BJ (cell line): ENCODE data around the gene ADSS1. TPM values are rescaled to one million over a fixed set of nuclear protein-coding genes. Genes with fewer than 3 reads are reported as not detected.

ENCODE experiments used
- CTCF ChIA-PET: fragments of 350-600 bp; formaldehyde crosslinking; extraction: SDS; loops from one replicate; lab custom pipeline; 2021; ENCODE audit warnings: antibody characterized with exemption, inconsistent platforms; lab: Yijun Ruan, JAX
- POLR2A ChIA-PET: fragments of 300-600 bp; sonication (Branson Sonifier 250); formaldehyde crosslinking; extraction: SDS; loops from one replicate; lab custom pipeline; 2021; ENCODE audit warnings: antibody characterized with exemption; lab: Charles Lee
- DNase-seq: peaks from one replicate; pipeline ENCODE4 v3.0.0-alpha.2; 2011; ENCODE audit warnings: low read depth
- H3K27me3 ChIP-seq: 2 replicates; pipeline ENCODE4 v1.6.0; 2011; ENCODE audit warnings: low read length; ENCODE audit not compliant: control insufficient read depth, insufficient read depth
- H3K36me3 ChIP-seq: 2 replicates; pipeline ENCODE4 v1.5.1; 2011; ENCODE audit warnings: low read length; ENCODE audit not compliant: control insufficient read depth, insufficient read depth
- H3K4me3 ChIP-seq: 2 replicates; pipeline ENCODE4 v1.5.1; 2011; ENCODE audit warnings: low read depth, mild to moderate bottlenecking, control low read depth, low read length
- polyA plus RNA-seq: library from polyadenylated mRNA; depleted of rRNA; stranded (reverse); fragments of >200 nt; gene quantifications from 2 replicates; pipeline ENCODE4 v1.2.3, GENCODE V29; 2011
- TF ChIP-seq, protein P1 (sequence below): IDR thresholded peaks from 2 replicates; pipeline ENCODE4 v1.5.1; 2011; ENCODE audit warnings: low read depth, mild to moderate bottlenecking, control low read depth, inconsistent platforms, low read length, moderate library complexity; ENCODE audit not compliant: insufficient read depth

ADSS1 gene
- polyA plus RNA-seq, 1 experiment = 4.5 TPM

DNA sequence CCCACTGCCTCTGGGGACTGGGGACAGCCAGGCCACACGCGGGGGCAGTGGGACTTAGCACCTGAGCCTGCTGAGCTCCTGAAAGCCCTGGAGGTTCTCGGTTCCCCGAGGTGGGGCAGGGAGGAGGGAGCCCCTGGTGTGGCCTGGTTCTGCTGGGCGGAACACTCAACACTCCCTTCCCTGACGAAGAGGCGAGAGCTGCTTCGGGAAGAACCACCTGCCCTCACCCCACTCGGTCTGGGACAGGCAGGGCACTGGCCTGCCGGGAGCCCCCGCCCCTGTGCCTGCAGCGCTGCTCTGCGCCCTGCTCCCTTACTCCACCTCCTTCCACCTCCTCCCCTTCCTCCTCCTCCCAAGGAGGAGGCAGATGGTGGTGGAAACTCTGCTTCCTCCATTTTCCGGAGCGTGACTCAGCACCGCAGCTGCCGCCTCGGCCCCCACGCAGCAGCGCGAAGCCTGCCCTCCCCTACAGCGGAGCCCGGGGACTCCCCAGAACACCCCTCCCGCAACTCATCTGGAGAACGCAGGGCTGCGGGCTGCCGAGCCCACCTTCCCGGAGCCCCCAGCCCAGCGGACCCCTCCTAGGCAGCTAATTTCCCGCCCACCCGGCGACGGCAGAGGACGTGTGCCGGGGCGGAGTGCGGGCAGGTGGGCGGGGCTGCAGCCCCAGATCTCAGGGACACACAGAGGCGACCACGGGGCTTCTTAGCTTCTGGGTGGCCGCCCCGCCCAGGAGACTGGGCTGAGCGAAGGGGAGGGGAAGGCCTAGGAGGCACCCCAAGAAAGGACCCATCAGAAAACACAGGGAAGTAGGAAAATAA, 46.3 kb upstream of the ADSS1 start:
- POLR2A ChIA-PET = interaction anchor here (0.7 kb wide), 1 partner anchor 19 kb away, joined by 5 read pairs; no protein-coding TSS in a partner anchor
- Histone ChIP-seq H3K36me3 (no peaks in the 10 kb centered on the region; the same call in 1 of the 2 replicates), H3K27me3 (no peaks in the 10 kb centered on the region), H3K4me3 (peak overlapping the region; percentile 49)
- CTCF ChIA-PET = interaction anchor here (0.7 to 1.7 kb wide), 5 partner anchors 25 to 44 kb away, joined by 3 to 4 read pairs (median 3); no protein-coding TSS in a partner anchor
- no peak for DNase-seq
- TF ChIP-seq, protein P1, sequence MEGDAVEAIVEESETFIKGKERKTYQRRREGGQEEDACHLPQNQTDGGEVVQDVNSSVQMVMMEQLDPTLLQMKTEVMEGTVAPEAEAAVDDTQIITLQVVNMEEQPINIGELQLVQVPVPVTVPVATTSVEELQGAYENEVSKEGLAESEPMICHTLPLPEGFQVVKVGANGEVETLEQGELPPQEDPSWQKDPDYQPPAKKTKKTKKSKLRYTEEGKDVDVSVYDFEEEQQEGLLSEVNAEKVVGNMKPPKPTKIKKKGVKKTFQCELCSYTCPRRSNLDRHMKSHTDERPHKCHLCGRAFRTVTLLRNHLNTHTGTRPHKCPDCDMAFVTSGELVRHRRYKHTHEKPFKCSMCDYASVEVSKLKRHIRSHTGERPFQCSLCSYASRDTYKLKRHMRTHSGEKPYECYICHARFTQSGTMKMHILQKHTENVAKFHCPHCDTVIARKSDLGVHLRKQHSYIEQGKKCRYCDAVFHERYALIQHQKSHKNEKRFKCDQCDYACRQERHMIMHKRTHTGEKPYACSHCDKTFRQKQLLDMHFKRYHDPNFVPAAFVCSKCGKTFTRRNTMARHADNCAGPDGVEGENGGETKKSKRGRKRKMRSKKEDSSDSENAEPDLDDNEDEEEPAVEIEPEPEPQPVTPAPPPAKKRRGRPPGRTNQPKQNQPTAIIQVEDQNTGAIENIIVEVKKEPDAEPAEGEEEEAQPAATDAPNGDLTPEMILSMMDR = no peak

DNA sequence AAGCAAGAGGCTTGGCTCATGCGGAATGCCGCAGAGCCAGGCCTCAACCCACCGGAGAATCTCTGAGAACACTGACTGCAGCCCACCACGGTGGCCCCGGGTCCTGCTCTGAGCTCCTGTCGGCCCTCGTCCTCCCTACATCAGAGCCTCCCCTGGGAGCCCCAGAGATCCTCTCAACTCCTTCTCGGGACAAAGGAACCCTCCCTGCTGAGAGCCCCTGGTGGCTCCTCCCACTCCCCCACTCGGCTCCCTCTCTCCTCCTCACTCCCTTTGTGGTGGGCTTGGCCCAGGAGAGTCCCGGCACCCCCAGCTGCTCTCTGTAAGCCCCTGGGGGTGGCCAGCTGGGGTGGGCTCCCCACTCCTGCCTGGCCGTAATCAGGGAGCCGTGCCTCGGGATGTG, 45.7 kb upstream of the ADSS1 start:
- peak overlapping the region; percentile 49 for H3K4me3 ChIP-seq
- TF ChIP-seq, protein P1 = no peak
- POLR2A ChIA-PET = no interaction called here

DNA sequence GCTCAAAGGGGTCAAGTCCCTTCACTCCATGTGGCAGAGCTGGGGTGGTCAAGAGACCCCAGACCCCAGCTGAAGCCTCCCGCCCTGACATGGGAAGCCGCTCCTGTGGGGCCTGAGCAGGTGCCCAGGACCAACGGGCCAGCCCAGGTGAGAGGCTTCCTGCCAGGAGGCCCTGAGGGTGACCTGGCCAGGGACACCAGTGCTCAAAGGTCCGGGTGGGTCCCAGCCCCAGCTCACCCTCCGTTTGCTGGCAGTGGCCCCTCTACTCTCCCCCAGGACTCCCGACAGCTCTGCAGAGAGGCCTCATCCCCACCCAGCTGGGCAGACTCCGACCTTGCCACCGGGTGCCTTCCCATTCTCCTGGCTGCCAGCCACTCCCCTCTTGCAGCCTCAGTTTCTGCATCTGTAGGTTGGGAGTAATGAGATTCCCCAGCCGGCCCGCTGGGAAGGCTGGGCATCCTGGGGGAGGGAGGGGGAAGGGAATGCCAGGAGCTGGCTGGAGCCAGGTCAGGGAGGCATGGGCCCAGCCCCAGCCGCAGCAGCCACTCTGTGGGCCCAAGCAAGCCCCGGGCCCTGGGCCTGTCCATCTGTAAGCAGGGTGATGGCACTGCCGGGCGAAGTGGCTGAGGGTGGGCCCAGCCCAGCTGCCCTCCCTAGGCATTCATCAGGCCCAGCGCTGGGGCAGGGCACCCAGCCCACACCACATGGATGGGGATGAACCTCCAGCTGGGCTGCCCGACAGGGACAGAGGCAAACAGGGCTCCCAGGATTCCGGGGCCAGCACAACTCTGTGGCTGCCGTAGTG, 44.9 kb upstream of the ADSS1 start:
- POLR2A ChIA-PET = no interaction called here
- no peaks in the 10 kb centered on the region; the same call in 1 of the 2 replicates for H3K36me3 ChIP-seq
- H3K27me3 ChIP-seq = no peaks in the 10 kb centered on the region
- TF ChIP-seq, protein P1 = no peak
- no peak overlapping the region for H3K4me3 ChIP-seq
- CTCF ChIA-PET = interaction anchor here (0.5 to 1.7 kb wide), 2 partner anchors 30 to 753 kb away, joined by 3 to 4 read pairs; no protein-coding TSS in a partner anchor
- DNase-seq = no peak

More for the DNA sequence above, 45.7 kb upstream of the ADSS1 start:
- no peak for DNase-seq
- no peaks in the 10 kb centered on the region; the same call in 1 of the 2 replicates for H3K36me3 ChIP-seq
- H3K27me3 ChIP-seq = no peaks in the 10 kb centered on the region
- CTCF ChIA-PET = interaction anchor here (0.5 to 1.7 kb wide), 3 partner anchors 25 to 752 kb away, joined by 3 to 4 read pairs (median 3); no protein-coding TSS in a partner anchor

DNA sequence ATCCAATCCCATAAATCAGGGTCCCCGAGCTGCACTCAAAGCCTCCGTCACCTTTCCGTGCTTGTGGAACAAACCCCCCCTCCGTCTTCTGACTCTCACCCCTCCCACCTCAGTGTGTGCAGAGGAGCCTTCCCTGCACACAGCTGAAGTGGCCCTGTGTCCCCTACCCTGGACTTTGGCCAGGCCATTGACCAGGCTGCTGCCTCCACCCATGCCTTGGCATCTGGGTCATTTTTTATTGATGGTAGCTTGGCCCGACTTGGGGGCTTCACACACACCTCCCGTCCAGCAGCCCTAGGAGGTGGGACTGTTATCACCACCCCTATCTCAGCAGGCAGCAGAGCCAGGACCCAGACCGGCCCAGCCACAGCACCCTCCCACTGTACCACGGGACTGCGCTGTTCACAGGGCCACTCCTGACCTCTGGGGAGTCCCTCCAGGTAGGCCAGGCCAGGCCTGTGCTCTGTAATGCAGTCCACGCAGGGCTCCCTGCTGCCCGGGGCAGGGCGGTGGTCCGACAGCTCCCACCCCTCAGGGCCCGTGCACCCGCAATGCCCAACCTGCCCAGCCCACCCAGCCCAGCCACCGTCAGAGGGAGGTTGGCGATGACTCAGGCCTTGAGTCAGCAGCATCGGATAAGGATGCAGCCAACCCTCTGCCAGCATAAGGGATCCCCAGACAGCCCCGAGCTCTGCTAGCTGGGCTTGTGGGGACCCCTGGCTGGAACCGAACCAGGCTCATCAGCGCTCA, 43.8 kb upstream of the ADSS1 start:
- POLR2A ChIA-PET = no interaction called here
- H3K4me3 ChIP-seq = no peak overlapping the region

More for the DNA sequence above, 43.8 kb upstream of the ADSS1 start:
- Histone ChIP-seq H3K27me3 (no peaks in the 10 kb centered on the region), H3K36me3 (no peaks in the 10 kb centered on the region; the same call in 1 of the 2 replicates)
- CTCF ChIA-PET = interaction anchor here (0.9 to 1.5 kb wide), 4 partner anchors 18 to 44 kb away, joined by 3 to 4 read pairs (median 4); partner anchors contain the start of gene ADSS1
- DNase-seq = no peak
- TF ChIP-seq, protein P1 = no peak
